ENCODE measurements around the gene COMT. TPM values are rescaled to one million over a fixed set of nuclear protein-coding genes. Genes with fewer than 3 reads are reported as not detected.

The COMT gene
- total RNA-seq, 1 experiment from 2014 or later: 109 TPM

DNA sequence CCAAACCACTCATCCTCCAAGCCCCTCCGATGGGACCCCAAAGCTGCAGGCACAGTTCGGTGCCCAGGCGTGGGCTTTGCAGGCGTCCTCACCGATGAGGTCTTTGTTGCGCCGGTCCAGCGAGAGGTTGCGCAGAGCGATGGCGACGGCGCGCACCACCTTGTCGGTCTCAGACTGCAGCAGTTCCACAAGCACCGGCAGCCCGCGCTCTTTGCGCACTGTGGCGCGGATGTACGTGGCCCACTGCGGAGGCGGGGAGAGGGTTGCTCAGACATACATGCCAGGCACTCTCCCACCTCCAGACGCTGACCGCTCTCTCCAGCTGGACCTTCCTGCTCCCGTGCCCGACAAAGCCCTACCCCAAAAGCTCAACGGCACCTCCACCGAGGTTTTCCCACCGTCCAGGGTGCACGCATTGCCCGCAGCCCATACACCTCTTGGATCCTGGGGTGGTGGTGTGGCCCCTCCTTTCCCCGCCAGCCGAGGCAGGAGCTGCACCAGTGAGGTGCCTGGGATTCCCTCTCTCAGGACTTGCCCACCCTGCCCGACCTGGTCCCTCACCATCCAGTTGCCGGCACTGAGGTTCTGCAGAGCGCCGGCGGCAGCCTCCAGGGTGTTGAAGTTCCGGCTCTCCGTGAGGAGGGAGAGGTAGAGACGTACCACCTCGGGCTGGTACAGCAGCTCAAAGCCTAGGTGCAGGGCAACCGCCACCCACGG is 32.1 kb downstream of the COMT start (continued):
- no peak for TF ChIP-seq POLR2AphosphoS5 (IDR thresholded peaks at IDR 0.05; ENCODE audit: low read depth, low read length)
- no peak for TF ChIP-seq TCF7L2 (IDR thresholded peaks at IDR 0.05; ENCODE audit: borderline replicate concordance, extremely low read depth, insufficient read depth, insufficient read length)
- TF ChIP-seq, protein P1, sequence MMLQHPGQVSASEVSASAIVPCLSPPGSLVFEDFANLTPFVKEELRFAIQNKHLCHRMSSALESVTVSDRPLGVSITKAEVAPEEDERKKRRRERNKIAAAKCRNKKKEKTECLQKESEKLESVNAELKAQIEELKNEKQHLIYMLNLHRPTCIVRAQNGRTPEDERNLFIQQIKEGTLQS (IDR thresholded peaks at IDR 0.05): no peak
- no peak for TF ChIP-seq POLR2A (IDR thresholded peaks at IDR 0.05; ENCODE audit: borderline replicate concordance, extremely low read depth, insufficient read depth, insufficient read length)
- TF ChIP-seq FOSL1 (IDR thresholded peaks at IDR 0.05; ENCODE audit: low read depth): no peak
- TF ChIP-seq, protein P2, sequence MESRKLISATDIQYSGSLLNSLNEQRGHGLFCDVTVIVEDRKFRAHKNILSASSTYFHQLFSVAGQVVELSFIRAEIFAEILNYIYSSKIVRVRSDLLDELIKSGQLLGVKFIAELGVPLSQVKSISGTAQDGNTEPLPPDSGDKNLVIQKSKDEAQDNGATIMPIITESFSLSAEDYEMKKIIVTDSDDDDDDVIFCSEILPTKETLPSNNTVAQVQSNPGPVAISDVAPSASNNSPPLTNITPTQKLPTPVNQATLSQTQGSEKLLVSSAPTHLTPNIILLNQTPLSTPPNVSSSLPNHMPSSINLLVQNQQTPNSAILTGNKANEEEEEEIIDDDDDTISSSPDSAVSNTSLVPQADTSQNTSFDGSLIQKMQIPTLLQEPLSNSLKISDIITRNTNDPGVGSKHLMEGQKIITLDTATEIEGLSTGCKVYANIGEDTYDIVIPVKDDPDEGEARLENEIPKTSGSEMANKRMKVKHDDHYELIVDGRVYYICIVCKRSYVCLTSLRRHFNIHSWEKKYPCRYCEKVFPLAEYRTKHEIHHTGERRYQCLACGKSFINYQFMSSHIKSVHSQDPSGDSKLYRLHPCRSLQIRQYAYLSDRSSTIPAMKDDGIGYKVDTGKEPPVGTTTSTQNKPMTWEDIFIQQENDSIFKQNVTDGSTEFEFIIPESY (IDR thresholded peaks at IDR 0.05; ENCODE audit: extremely low read depth, insufficient replicate concordance, low read length): no peak
- no peak for TF ChIP-seq EGR1 (IDR thresholded peaks at IDR 0.05; ENCODE audit: low read depth)
- TF ChIP-seq, protein P3, sequence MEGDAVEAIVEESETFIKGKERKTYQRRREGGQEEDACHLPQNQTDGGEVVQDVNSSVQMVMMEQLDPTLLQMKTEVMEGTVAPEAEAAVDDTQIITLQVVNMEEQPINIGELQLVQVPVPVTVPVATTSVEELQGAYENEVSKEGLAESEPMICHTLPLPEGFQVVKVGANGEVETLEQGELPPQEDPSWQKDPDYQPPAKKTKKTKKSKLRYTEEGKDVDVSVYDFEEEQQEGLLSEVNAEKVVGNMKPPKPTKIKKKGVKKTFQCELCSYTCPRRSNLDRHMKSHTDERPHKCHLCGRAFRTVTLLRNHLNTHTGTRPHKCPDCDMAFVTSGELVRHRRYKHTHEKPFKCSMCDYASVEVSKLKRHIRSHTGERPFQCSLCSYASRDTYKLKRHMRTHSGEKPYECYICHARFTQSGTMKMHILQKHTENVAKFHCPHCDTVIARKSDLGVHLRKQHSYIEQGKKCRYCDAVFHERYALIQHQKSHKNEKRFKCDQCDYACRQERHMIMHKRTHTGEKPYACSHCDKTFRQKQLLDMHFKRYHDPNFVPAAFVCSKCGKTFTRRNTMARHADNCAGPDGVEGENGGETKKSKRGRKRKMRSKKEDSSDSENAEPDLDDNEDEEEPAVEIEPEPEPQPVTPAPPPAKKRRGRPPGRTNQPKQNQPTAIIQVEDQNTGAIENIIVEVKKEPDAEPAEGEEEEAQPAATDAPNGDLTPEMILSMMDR (IDR thresholded peaks at IDR 0.05 in 2 of 3, conservative IDR thresholded peaks at IDR 0.05 in 1 of 3; ENCODE audit: borderline replicate concordance in 1 of 3, insufficient read depth in 1 of 3, low read depth in 2 of 3, low read length in 2 of 3): no peak
